Measurements from ENCODE around the gene CBFB.

DNA sequence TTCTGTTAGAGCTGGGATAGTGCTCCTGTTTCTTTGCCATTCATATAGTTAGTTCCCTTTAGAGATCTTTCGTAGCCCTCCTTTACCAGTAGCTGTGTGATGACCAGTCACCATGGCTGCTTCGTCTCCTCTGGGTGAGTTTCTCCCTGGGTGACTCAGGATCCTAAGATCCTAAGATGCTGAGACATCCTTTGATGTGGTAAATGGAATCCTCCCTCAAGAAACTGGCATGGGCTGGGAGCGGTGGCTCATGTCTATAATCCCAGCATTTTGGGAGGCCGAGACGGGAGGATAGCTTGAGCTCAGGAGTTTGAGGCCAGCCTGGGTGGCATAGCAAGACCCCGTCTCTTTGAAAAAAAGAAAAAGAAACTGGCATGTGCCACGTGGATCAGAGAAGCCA lies 86.7 kb downstream of the CBFB start:
- TF ChIP-seq, protein P1, sequence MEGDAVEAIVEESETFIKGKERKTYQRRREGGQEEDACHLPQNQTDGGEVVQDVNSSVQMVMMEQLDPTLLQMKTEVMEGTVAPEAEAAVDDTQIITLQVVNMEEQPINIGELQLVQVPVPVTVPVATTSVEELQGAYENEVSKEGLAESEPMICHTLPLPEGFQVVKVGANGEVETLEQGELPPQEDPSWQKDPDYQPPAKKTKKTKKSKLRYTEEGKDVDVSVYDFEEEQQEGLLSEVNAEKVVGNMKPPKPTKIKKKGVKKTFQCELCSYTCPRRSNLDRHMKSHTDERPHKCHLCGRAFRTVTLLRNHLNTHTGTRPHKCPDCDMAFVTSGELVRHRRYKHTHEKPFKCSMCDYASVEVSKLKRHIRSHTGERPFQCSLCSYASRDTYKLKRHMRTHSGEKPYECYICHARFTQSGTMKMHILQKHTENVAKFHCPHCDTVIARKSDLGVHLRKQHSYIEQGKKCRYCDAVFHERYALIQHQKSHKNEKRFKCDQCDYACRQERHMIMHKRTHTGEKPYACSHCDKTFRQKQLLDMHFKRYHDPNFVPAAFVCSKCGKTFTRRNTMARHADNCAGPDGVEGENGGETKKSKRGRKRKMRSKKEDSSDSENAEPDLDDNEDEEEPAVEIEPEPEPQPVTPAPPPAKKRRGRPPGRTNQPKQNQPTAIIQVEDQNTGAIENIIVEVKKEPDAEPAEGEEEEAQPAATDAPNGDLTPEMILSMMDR (conservative IDR thresholded peaks at IDR 0.05; ENCODE audit: low read depth, low read length) = no peak
- no peak for TF ChIP-seq EZH2 (IDR thresholded peaks at IDR 0.05; ENCODE audit: low read length, unreplicated experiment)

Data from PC-3 (cell line).